Epithelial cell of proximal tubule (primary cell): Measurements from ENCODE around the gene EFNA5. TPM values are rescaled to one million over a fixed set of nuclear protein-coding genes. Genes with fewer than 3 reads are reported as not detected.

Source experiments
- DNase-seq: peaks from one replicate; pipeline ENCODE4 v3.0.0-alpha.2; 2011; ENCODE audit warnings: low read depth
- H3K4me3 ChIP-seq: 2 replicates; pipeline ENCODE4 v1.5.1; 2011; ENCODE audit warnings: low read depth, mild to moderate bottlenecking, low read length
- CTCF ChIP-seq: conservative IDR thresholded peaks from 2 replicates; pipeline ENCODE4 v1.5.1; 2012; ENCODE audit warnings: low read depth, mild to moderate bottlenecking, low read length
- total RNA-seq: library from RNA; depleted of rRNA; stranded (reverse); fragments of >200 nt; gene quantifications from 2 replicates; pipeline ENCODE4 v1.2.3, GENCODE V29; 2015

Gene EFNA5
- total RNA-seq, 1 donor from 2014 or later: 28.1 TPM

- H3K4me3 ChIP-seq: no peak overlapping the region
- DNase-seq: no peak
- TF ChIP-seq CTCF: no peak
Measured at GRCh38 chr5:107401470-107402122, 269.1 kb downstream of the EFNA5 start.

GRCh38 chr5:107400328-107400727, 270.4 kb downstream of the EFNA5 start:
- no peak overlapping the region for H3K4me3 ChIP-seq
- no peak for DNase-seq
- TF ChIP-seq CTCF: no peak

- no peak overlapping the region for H3K4me3 ChIP-seq
- TF ChIP-seq CTCF: no peak
- DNase-seq: no peak
Measured at GRCh38 chr5:107398703-107399102, 272.0 kb downstream of the EFNA5 start.

- TF ChIP-seq CTCF: no peak
- no peak overlapping the region for H3K4me3 ChIP-seq
- no peak for DNase-seq
Measured at GRCh38 chr5:107396351-107396690, 274.4 kb downstream of the EFNA5 start.

GRCh38 chr5:107395632-107396350, 274.9 kb downstream of the EFNA5 start:
- no peak for DNase-seq
- no peak for TF ChIP-seq CTCF
- H3K4me3 ChIP-seq: no peak overlapping the region

- TF ChIP-seq CTCF: no peak
- no peak overlapping the region for H3K4me3 ChIP-seq
- no peak for DNase-seq
Measured at GRCh38 chr5:107393851-107394250, 276.9 kb downstream of the EFNA5 start.

GRCh38 chr5:107391787-107392186, 278.9 kb downstream of the EFNA5 start:
- no peak for TF ChIP-seq CTCF
- no peak for DNase-seq
- H3K4me3 ChIP-seq: no peak overlapping the region
